ENCODE data around the gene NEGR1.

DNA sequence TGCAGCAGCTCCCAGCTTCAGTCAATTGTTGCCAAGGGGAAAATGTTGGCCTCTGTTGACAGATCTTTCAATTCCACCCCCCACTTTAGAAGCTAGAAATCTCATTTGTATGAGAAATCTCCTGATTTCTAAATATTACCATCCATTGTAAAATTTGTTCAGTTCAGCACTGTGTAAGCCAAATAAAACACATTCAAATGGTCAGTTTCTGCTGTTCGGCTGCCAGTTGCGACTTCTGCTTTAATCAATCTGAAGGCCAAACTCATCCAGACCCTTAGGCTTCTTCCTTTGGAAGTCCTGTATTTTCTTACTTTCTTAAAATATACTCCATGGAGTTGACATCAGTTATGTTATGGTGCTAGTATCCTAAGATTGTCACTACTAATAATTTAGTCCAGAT lies 920.3 kb downstream of the NEGR1 start:
- TF ChIP-seq CTCF (IDR thresholded peaks at IDR 0.05; ENCODE audit: low read depth, low read length, missing input control) (no peak), HNF4A (conservative IDR thresholded peaks at IDR 0.05) (no peak), EGR1 (IDR thresholded peaks at IDR 0.05; ENCODE audit: low read depth in 2 of 2) (no peak), RAD21 (IDR thresholded peaks at IDR 0.05) (no peak), TAF1 (conservative IDR thresholded peaks at IDR 0.05) (no peak), ATF3 (IDR thresholded peaks at IDR 0.05) (no peak), SP1 (IDR thresholded peaks at IDR 0.05) (no peak), GABPA (IDR thresholded peaks at IDR 0.05 in 1 of 2, conservative IDR thresholded peaks at IDR 0.05 in 1 of 2) (no peak), JUND (IDR thresholded peaks at IDR 0.05) (no peak), NR2F2 (IDR thresholded peaks at IDR 0.05) (no peak), YY1 (IDR thresholded peaks at IDR 0.05) (no peak)
- TF ChIP-seq, protein P1, sequence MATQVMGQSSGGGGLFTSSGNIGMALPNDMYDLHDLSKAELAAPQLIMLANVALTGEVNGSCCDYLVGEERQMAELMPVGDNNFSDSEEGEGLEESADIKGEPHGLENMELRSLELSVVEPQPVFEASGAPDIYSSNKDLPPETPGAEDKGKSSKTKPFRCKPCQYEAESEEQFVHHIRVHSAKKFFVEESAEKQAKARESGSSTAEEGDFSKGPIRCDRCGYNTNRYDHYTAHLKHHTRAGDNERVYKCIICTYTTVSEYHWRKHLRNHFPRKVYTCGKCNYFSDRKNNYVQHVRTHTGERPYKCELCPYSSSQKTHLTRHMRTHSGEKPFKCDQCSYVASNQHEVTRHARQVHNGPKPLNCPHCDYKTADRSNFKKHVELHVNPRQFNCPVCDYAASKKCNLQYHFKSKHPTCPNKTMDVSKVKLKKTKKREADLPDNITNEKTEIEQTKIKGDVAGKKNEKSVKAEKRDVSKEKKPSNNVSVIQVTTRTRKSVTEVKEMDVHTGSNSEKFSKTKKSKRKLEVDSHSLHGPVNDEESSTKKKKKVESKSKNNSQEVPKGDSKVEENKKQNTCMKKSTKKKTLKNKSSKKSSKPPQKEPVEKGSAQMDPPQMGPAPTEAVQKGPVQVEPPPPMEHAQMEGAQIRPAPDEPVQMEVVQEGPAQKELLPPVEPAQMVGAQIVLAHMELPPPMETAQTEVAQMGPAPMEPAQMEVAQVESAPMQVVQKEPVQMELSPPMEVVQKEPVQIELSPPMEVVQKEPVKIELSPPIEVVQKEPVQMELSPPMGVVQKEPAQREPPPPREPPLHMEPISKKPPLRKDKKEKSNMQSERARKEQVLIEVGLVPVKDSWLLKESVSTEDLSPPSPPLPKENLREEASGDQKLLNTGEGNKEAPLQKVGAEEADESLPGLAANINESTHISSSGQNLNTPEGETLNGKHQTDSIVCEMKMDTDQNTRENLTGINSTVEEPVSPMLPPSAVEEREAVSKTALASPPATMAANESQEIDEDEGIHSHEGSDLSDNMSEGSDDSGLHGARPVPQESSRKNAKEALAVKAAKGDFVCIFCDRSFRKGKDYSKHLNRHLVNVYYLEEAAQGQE (IDR thresholded peaks at IDR 0.05), result no peak
- TF ChIP-seq, protein P2, sequence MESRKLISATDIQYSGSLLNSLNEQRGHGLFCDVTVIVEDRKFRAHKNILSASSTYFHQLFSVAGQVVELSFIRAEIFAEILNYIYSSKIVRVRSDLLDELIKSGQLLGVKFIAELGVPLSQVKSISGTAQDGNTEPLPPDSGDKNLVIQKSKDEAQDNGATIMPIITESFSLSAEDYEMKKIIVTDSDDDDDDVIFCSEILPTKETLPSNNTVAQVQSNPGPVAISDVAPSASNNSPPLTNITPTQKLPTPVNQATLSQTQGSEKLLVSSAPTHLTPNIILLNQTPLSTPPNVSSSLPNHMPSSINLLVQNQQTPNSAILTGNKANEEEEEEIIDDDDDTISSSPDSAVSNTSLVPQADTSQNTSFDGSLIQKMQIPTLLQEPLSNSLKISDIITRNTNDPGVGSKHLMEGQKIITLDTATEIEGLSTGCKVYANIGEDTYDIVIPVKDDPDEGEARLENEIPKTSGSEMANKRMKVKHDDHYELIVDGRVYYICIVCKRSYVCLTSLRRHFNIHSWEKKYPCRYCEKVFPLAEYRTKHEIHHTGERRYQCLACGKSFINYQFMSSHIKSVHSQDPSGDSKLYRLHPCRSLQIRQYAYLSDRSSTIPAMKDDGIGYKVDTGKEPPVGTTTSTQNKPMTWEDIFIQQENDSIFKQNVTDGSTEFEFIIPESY (IDR thresholded peaks at IDR 0.05), result no peak
- TF ChIP-seq, protein P3, sequence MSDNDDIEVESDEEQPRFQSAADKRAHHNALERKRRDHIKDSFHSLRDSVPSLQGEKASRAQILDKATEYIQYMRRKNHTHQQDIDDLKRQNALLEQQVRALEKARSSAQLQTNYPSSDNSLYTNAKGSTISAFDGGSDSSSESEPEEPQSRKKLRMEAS (IDR thresholded peaks at IDR 0.05), result no peak
